Thyroid gland (tissue), 4 donors: ENCODE results near the gene BMP8B. TPM values are rescaled to one million over a fixed set of nuclear protein-coding genes. Genes with fewer than 3 reads are reported as not detected.
"Not testable (repeated sequence)": the region's sequence is repeated elsewhere in the genome, so short reads cannot be mapped to it uniquely, and the experiment has no call there.

Experiments
- DNase-seq, 2 donors: peaks; one replicate each; pipeline ENCODE4 v3.0.0-alpha.2; 2019
- H3K27ac ChIP-seq, 3 donors: fragments of 200-600 bp; sonication (generic); 1 replicate in 2 of 3; 2 replicates in 1 of 3; pipeline ENCODE4 v1.5.1; 2016 to 2019; ENCODE audit warnings: mild to moderate bottlenecking in 1 of 3, moderate library complexity in 1 of 3
- H3K27me3 ChIP-seq: fragments of 200-600 bp; sonication (generic); one replicate; pipeline ENCODE4 v1.5.1; 2019
- H3K36me3 ChIP-seq, 2 donors: fragments of 200-600 bp; sonication (generic); one replicate each; pipeline ENCODE4 v1.5.1; 2016 to 2019
- H3K4me1 ChIP-seq, 2 donors: fragments of 200-600 bp; sonication (generic); one replicate each; pipeline ENCODE4 v1.5.1; 2017 to 2019
- H3K4me3 ChIP-seq, 3 donors: fragments of 200-600 bp; sonication (generic); replicated peaks in 1 of 3; 1 replicate in 2 of 3; 2 replicates in 1 of 3; pipeline ENCODE4 v1.5.1; 2016; ENCODE audit warnings: mild to moderate bottlenecking in 1 of 3
- H3K9me3 ChIP-seq: fragments of 200-600 bp; sonication (generic); one replicate; pipeline ENCODE4 v1.5.1; 2017
- CTCF ChIP-seq, 6 experiments: fragments of 200-600 bp in 3 of 6; fragments of 450-650 bp in 3 of 6; sonication (generic) in 3 of 6; IDR thresholded peaks; one replicate each; pipeline ENCODE4 v1.5.1; 2016 to 2019; ENCODE audit warnings: antibody characterized with exemption in 6 of 6, mild to moderate bottlenecking in 2 of 6, inconsistent platforms in 1 of 6, moderate library complexity in 1 of 6
- POLR2A ChIP-seq, 2 donors: fragments of 450-650 bp; IDR thresholded peaks; one replicate each; pipeline ENCODE4 v1.6.1; 2017; ENCODE audit warnings: antibody characterized with exemption in 2 of 2, mild to moderate bottlenecking in 2 of 2, moderate library complexity in 1 of 2
- WGBS, 2 donors: methylation state at CpG; one replicate each; pipeline ENCODE4 v1.1.5; 2017; 5-methylcytosine and 5-hydroxymethylcytosine counted together
- intact Hi-C: fragments of 100-400 bp; cut with DNase I; formaldehyde crosslinking; loops from one replicate; pipeline ENCODE4 v1.15.1; 2023
- total RNA-seq, 4 donors: library from RNA; depleted of rRNA; stranded (reverse); fragments of >200 nt; gene quantifications; one replicate each; pipeline ENCODE4 v1.2.3, GENCODE V29; 2016

Gene BMP8B
- total RNA-seq, 4 donors from 2014 or later: 6.6 to 15.4 (median 8.1) TPM

GRCh38 chr1:39777306-39777705 is 11.4 kb downstream of the BMP8B start:
- no peak overlapping the region for H3K27ac ChIP-seq
- TF ChIP-seq CTCF (IDR thresholded peaks at IDR 0.05) (no peak), POLR2A (IDR thresholded peaks at IDR 0.05) (no peak)
- no peaks in the 10 kb centered on the region for H3K9me3 ChIP-seq
- no peaks in the 10 kb centered on the region for H3K4me1 ChIP-seq
- intact Hi-C loops: no loop called here
- no peak overlapping the region for H3K4me3 ChIP-seq
- no peaks in the 10 kb centered on the region for H3K36me3 ChIP-seq
- no peak for DNase-seq
- no peaks in the 10 kb centered on the region for H3K27me3 ChIP-seq
- WGBS, 2 donors: 86 to 94% methylated on average over 4 of the region's 4 CpGs

- DNase-seq: no peak
- H3K9me3 ChIP-seq: no peaks in the 10 kb centered on the region
- no peaks in the 10 kb centered on the region for H3K27me3 ChIP-seq
- H3K4me1 ChIP-seq: no peaks in the 10 kb centered on the region
- TF ChIP-seq POLR2A (IDR thresholded peaks at IDR 0.05) (no peak), CTCF (IDR thresholded peaks at IDR 0.05) (no peak)
- no peak overlapping the region for H3K27ac ChIP-seq
- H3K4me3 ChIP-seq: no peak overlapping the region
- H3K36me3 ChIP-seq: no peaks in the 10 kb centered on the region
- intact Hi-C loops: no loop called here
- 83 to 90% methylated on average over 4 of the region's 4 CpGs for WGBS, 2 donors
Observed at GRCh38 chr1:39776886-39777285, 11.8 kb downstream of the BMP8B start.

- no peak for DNase-seq
- H3K27ac ChIP-seq: no peak overlapping the region
Observed at GRCh38 chr1:39776400-39776713, 12.3 kb downstream of the BMP8B start.

GRCh38 chr1:39775676-39776399 is 12.8 kb downstream of the BMP8B start:
- intact Hi-C loops: not testable (repeated sequence)
- WGBS, 2 donors: 84 to 89% methylated on average over 12 to 13 of the region's 20 CpGs

More at GRCh38 chr1:39776400-39776713, 12.3 kb downstream of the BMP8B start:
- TF ChIP-seq CTCF (IDR thresholded peaks at IDR 0.05) (no peak), POLR2A (IDR thresholded peaks at IDR 0.05) (no peak)
- 89 to 90% methylated on average over 12 of the region's 12 CpGs for WGBS, 2 donors
- intact Hi-C loops: no loop called here
- Histone ChIP-seq H3K4me1 (no peaks in the 10 kb centered on the region), H3K27me3 (no peaks in the 10 kb centered on the region), H3K9me3 (no peaks in the 10 kb centered on the region), H3K36me3 (no peaks in the 10 kb centered on the region), H3K4me3 (no peak overlapping the region)

GRCh38 chr1:39775141-39775540 is 13.5 kb downstream of the BMP8B start:
- DNase-seq, intact Hi-C loops, H3K27me3 ChIP-seq, H3K27ac ChIP-seq, H3K36me3 ChIP-seq, H3K9me3 ChIP-seq, H3K4me3 ChIP-seq, H3K4me1 ChIP-seq: not testable (repeated sequence)
- 80 to 92% methylated on average over 2 to 8 of the region's 11 CpGs for WGBS, 2 donors

More at GRCh38 chr1:39775676-39776399, 12.8 kb downstream of the BMP8B start:
- H3K4me1 ChIP-seq, H3K36me3 ChIP-seq, H3K27me3 ChIP-seq, DNase-seq, H3K9me3 ChIP-seq, H3K4me3 ChIP-seq, H3K27ac ChIP-seq: not testable (repeated sequence)

- WGBS, 2 donors: no CpG with 5 or more reads among the region's 23 CpGs
- not testable (repeated sequence) for H3K27me3 ChIP-seq, H3K27ac ChIP-seq
Observed at GRCh38 chr1:39773369-39773979, 15.2 kb downstream of the BMP8B start.

GRCh38 chr1:39771022-39771532 is 17.6 kb downstream of the BMP8B start, which contains the start of gene OXCT2:
TSS of gene OXCT2 (minus strand) at chr1:39771348. CDS start at chr1:39771255, 93 bp downstream.
- H3K36me3 ChIP-seq, intact Hi-C loops, H3K4me3 ChIP-seq, H3K27me3 ChIP-seq, H3K9me3 ChIP-seq, H3K4me1 ChIP-seq, H3K27ac ChIP-seq: not testable (repeated sequence)
- DNase-seq: peak in 1 of 2 donors; percentile 24
- WGBS, 2 donors: no CpG with 5 or more reads among the region's 57 CpGs

More at GRCh38 chr1:39773369-39773979, 15.2 kb downstream of the BMP8B start:
- H3K4me1 ChIP-seq, intact Hi-C loops, H3K4me3 ChIP-seq, H3K9me3 ChIP-seq, DNase-seq, H3K36me3 ChIP-seq: not testable (repeated sequence)

GRCh38 chr1:39770100-39771021 is 18.3 kb downstream of the BMP8B start:
- H3K27ac ChIP-seq, H3K4me3 ChIP-seq, H3K27me3 ChIP-seq, DNase-seq, H3K9me3 ChIP-seq, intact Hi-C loops, H3K36me3 ChIP-seq, H3K4me1 ChIP-seq: not testable (repeated sequence)
- WGBS, 2 donors: 20 to 23% methylated on average over 21 to 24 of the region's 71 CpGs

- H3K4me3 ChIP-seq, intact Hi-C loops: not testable (repeated sequence)
- WGBS, 2 donors: 79 to 82% methylated on average over 11 to 16 of the region's 19 CpGs
Observed at GRCh38 chr1:39769502-39769901, 19.2 kb downstream of the BMP8B start.

More at GRCh38 chr1:39769502-39769901, 19.2 kb downstream of the BMP8B start:
- DNase-seq, H3K36me3 ChIP-seq, H3K27me3 ChIP-seq, H3K4me1 ChIP-seq, H3K9me3 ChIP-seq, H3K27ac ChIP-seq: not testable (repeated sequence)
